Sigmoid colon (tissue), 7 donors: ENCODE data around the gene RBM33. TPM values are rescaled to one million over a fixed set of nuclear protein-coding genes. Genes with fewer than 3 reads are reported as not detected.

Source experiments
- DNase-seq: peaks from one replicate; pipeline ENCODE4 v3.0.0-alpha.2; 2019
- H3K27ac ChIP-seq, 4 donors: fragments of 200-600 bp; sonication (generic); one replicate each; pipeline ENCODE4 v1.5.1; 2016 to 2019; ENCODE audit warnings: mild to moderate bottlenecking in 1 of 4
- H3K27me3 ChIP-seq, 3 donors: fragments of 200-600 bp; sonication (generic); one replicate each; pipeline ENCODE4 v1.5.1; 2019; ENCODE audit warnings: mild to moderate bottlenecking in 1 of 3
- H3K36me3 ChIP-seq, 4 donors: fragments of 200-600 bp; sonication (generic); one replicate each; pipeline ENCODE4 v1.5.1; 2016 to 2019
- H3K4me1 ChIP-seq, 4 donors: fragments of 200-600 bp; sonication (generic); one replicate each; pipeline ENCODE4 v1.5.1; 2017 to 2019
- H3K4me3 ChIP-seq, 4 donors: fragments of 200-600 bp; sonication (generic); one replicate each; pipeline ENCODE4 v1.5.1; 2017 to 2019; ENCODE audit warnings: mild to moderate bottlenecking in 2 of 4, moderate library complexity in 1 of 4
- H3K9me3 ChIP-seq, 4 donors: fragments of 200-600 bp in 3 of 4; sonication (generic) in 3 of 4; one replicate each; pipeline versions ENCODE4 v1.5.1 to v1.6.1; 2013 to 2019
- CTCF ChIP-seq, 4 experiments: fragments of 450-650 bp in 3 of 4; fragments of 200-600 bp in 1 of 4; IDR thresholded peaks; one replicate each; pipeline ENCODE4 v1.5.1; 2016 to 2019; ENCODE audit warnings: antibody characterized with exemption in 4 of 4, mild to moderate bottlenecking in 3 of 4, moderate library complexity in 2 of 4
- EP300 ChIP-seq, 4 donors: sonication (generic); formaldehyde crosslinking; IDR thresholded peaks; one replicate each; pipeline ENCODE4 v1.6.1; 2017; ENCODE audit warnings: antibody characterized with exemption in 4 of 4
- POLR2A ChIP-seq, 2 donors: fragments of 450-650 bp; IDR thresholded peaks; one replicate each; pipeline ENCODE4 v1.6.1; 2016; ENCODE audit warnings: antibody characterized with exemption in 2 of 2, mild to moderate bottlenecking in 2 of 2, moderate library complexity in 2 of 2
- POLR2AphosphoS5 ChIP-seq, 4 donors: sonication (generic); formaldehyde crosslinking; IDR thresholded peaks; one replicate each; pipeline ENCODE4 v1.6.1; 2017; ENCODE audit warnings: antibody characterized with exemption in 4 of 4
- WGBS, 2 donors: extraction: QIAGEN DNeasy Blood & Tissue Kit; methylation state at CpG; one replicate each; pipeline ENCODE4 v1.1.7; 2013; 5-methylcytosine and 5-hydroxymethylcytosine counted together
- intact Hi-C: fragments of 100-400 bp; cut with DNase I; formaldehyde crosslinking; loops from one replicate; pipeline ENCODE4 v1.15.1; 2023
- polyA plus RNA-seq, 3 donors: library from polyadenylated mRNA; stranded (reverse); fragments of 200-250 nt; gene quantifications; one replicate each; pipeline ENCODE4 v1.2.3, GENCODE V29; 2013
- total RNA-seq, 4 donors: library from RNA; depleted of rRNA; stranded (reverse); fragments of >200 nt; gene quantifications; one replicate each; pipeline ENCODE4 v1.1.0, GENCODE V29; 2016
- donor health status: healthy with polysubstance abuse.
- donor health status: Bipolar disorder and iron deficiency.
- donor health status: healthy.

Gene RBM33
- total and polyA plus RNA-seq, 7 donors, result 3.6 to 60.4 (median 30.8) TPM

- intact Hi-C loops, result no loop called here
- no peaks in the 10 kb centered on the region for H3K36me3 ChIP-seq
- no peak overlapping the region for H3K4me3 ChIP-seq
- TF ChIP-seq CTCF (IDR thresholded peaks at IDR 0.05) (no peak), POLR2A (IDR thresholded peaks at IDR 0.05) (no peak), POLR2AphosphoS5 (IDR thresholded peaks at IDR 0.05) (no peak), EP300 (IDR thresholded peaks at IDR 0.05) (no peak)
- H3K27ac ChIP-seq, result no peak overlapping the region
- no peaks in the 10 kb centered on the region for H3K27me3 ChIP-seq
- H3K9me3 ChIP-seq, result no peaks in the 10 kb centered on the region
- 87 to 94% methylated on average over 10 of the region's 10 CpGs for whole genome bisulfite sequencing, 2 donors
- H3K4me1 ChIP-seq, result no peaks in the 10 kb centered on the region
- no peak for DNase-seq
Measured at GRCh38 chr7:155621418-155621980, 23.0 kb upstream of the RBM33 start.

GRCh38 chr7:155624412-155624811 lies 20.0 kb upstream of the RBM33 start:
- Histone ChIP-seq H3K4me3 (no peak overlapping the region), H3K36me3 (no peaks in the 10 kb centered on the region), H3K27me3 (no peaks in the 10 kb centered on the region), H3K9me3 (peaks cover 2 to 8% (median 5%) of the 10 kb centered on the region in 4 donors), H3K27ac (no peak overlapping the region), H3K4me1 (no peaks in the 10 kb centered on the region)
- TF ChIP-seq POLR2A (IDR thresholded peaks at IDR 0.05) (no peak), EP300 (IDR thresholded peaks at IDR 0.05) (no peak), CTCF (IDR thresholded peaks at IDR 0.05) (no peak), POLR2AphosphoS5 (IDR thresholded peaks at IDR 0.05) (no peak)
- intact Hi-C loops, result no loop called here
- 86 to 88% methylated on average over 6 of the region's 6 CpGs for WGBS, 2 donors
- no peak for DNase-seq

DNA sequence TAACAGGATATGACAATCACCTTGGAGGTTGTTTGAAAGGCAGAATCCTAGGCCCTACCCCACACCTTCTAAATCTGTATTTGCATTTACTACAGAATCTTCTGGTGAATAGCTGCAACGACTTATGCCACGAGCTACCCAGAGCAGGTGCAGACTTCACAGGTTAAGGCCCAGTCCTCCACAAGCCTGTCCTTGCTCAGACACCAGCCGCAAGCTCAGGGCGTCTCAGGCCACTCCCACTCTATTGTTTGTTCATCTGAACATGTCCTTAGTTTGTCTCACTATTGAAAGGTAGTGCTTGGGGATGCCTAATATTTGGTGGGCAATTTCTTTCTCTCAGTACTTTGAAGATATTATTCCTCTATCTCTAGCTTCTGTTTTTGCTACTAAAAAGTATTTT lies 18.9 kb upstream of the RBM33 start:
- no peak for TF ChIP-seq POLR2AphosphoS5 (IDR thresholded peaks at IDR 0.05)
- no peak for TF ChIP-seq EP300 (IDR thresholded peaks at IDR 0.05)
- TF ChIP-seq CTCF (IDR thresholded peaks at IDR 0.05), result no peak
- no peak for TF ChIP-seq POLR2A (IDR thresholded peaks at IDR 0.05)
- no peak for DNase-seq
- no peak overlapping the region for H3K4me3 ChIP-seq
- H3K9me3 ChIP-seq, result peaks cover 3 to 10% (median 6%) of the 10 kb centered on the region in 4 donors
- no peak overlapping the region for H3K27ac ChIP-seq
- H3K27me3 ChIP-seq, result no peaks in the 10 kb centered on the region
- intact Hi-C loops, result no loop called here
- H3K36me3 ChIP-seq, result no peaks in the 10 kb centered on the region
- 48 to 79% methylated on average over 4 of the region's 4 CpGs for WGBS, 2 donors
- H3K4me1 ChIP-seq, result no peaks in the 10 kb centered on the region

DNA sequence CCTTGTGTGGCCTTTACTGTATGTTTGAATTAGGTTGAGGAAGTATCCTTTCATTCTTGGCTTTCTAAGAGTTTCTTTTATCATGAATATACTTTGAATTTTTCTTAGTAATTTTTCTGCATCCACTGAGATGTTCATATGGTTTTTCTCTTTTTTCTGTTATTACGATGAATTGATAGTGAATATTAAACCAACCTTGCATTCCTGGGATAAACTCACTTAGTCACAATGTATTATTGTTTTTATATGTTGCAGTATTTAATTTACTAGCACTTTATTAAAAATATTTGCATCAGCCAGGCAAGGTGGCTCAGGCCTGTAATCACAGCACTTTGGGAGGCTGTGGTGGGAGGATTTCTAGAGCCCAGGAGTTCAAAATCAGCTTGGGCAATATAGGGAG lies 15.3 kb upstream of the RBM33 start:
- no peaks in the 10 kb centered on the region for H3K27me3 ChIP-seq
- H3K4me1 ChIP-seq, result no peaks in the 10 kb centered on the region
- 98% methylated on average over 1 of the region's 1 CpG for WGBS, 2 donors
- H3K4me3 ChIP-seq, result no peak overlapping the region
- DNase-seq, result no peak
- no peak for TF ChIP-seq CTCF (IDR thresholded peaks at IDR 0.05)
- TF ChIP-seq EP300 (IDR thresholded peaks at IDR 0.05), result no peak
- no peak for TF ChIP-seq POLR2A (IDR thresholded peaks at IDR 0.05)
- no peak for TF ChIP-seq POLR2AphosphoS5 (IDR thresholded peaks at IDR 0.05)
- H3K36me3 ChIP-seq, result no peaks in the 10 kb centered on the region
- no peak overlapping the region for H3K27ac ChIP-seq
- peaks cover 3 to 10% (median 6%) of the 10 kb centered on the region in 4 donors for H3K9me3 ChIP-seq
- intact Hi-C loops, result no loop called here

DNA sequence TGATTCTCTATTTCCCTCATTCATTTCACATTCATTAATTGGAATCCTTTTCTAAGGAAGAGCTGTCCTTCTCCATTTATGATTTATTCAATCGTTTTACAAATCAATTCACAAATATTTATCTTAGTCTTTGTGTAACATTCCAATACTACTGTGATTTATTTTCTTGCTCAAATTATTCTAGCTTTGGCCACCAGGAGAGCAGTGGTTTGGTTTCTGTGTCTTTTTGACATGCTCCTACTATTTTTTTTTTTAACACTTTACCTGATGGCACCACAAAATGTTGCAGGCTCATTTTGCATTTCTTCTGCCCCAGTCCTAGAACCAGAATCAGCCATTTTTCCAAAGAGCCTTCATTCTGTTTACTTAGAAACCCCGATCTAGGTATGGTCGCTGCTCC lies 13.3 kb upstream of the RBM33 start:
- TF ChIP-seq POLR2AphosphoS5 (IDR thresholded peaks at IDR 0.05) (no peak), EP300 (IDR thresholded peaks at IDR 0.05) (no peak), POLR2A (IDR thresholded peaks at IDR 0.05) (no peak), CTCF (IDR thresholded peaks at IDR 0.05) (no peak)
- H3K27ac ChIP-seq, result no peak overlapping the region
- H3K36me3 ChIP-seq, result no peaks in the 10 kb centered on the region
- peaks cover 3 to 10% (median 6%) of the 10 kb centered on the region in 4 donors for H3K9me3 ChIP-seq
- intact Hi-C loops, result no loop called here
- 62 to 87% methylated on average over 3 of the region's 3 CpGs for WGBS, 2 donors
- no peak overlapping the region for H3K4me3 ChIP-seq
- H3K4me1 ChIP-seq, result no peaks in the 10 kb centered on the region
- no peak for DNase-seq
- H3K27me3 ChIP-seq, result no peaks in the 10 kb centered on the region
